GM13977 (cell line): ENCODE data around the gene RCHY1.
"Not testable (repeated sequence)": the region's sequence is repeated elsewhere in the genome, so short reads cannot be mapped to it uniquely, and the experiment has no call there.

Experiments
- DNase-seq: peaks from one replicate; pipeline ENCODE4 v3.0.0; 2012; ENCODE audit warnings: low spot score
- in situ Hi-C: fragments of 300-500 bp; cut with MboI; formaldehyde crosslinking; loops from one replicate; pipeline ENCODE4 v1.12.0; 2022; ENCODE audit warnings: low sequenced_read_pairs, low pct_unique_long_range_greater_than_20kb, mixed read lengths, inconsistent platforms; ENCODE audit not compliant: unreplicated experiment
- TF ChIP-seq, protein P1 (sequence below): IDR thresholded peaks from 2 replicates; pipeline ENCODE4 v1.5.1; 2012; ENCODE audit warnings: mild to moderate bottlenecking, control low read depth; ENCODE audit not compliant: insufficient read depth; ENCODE audit errors: extremely low read depth, missing control alignments

RCHY1 gene

GRCh38 chr4:75530556-75531322 is 16.5 kb upstream of the RCHY1 start:
- in situ Hi-C loops, result no loop called here
- TF ChIP-seq, protein P1, sequence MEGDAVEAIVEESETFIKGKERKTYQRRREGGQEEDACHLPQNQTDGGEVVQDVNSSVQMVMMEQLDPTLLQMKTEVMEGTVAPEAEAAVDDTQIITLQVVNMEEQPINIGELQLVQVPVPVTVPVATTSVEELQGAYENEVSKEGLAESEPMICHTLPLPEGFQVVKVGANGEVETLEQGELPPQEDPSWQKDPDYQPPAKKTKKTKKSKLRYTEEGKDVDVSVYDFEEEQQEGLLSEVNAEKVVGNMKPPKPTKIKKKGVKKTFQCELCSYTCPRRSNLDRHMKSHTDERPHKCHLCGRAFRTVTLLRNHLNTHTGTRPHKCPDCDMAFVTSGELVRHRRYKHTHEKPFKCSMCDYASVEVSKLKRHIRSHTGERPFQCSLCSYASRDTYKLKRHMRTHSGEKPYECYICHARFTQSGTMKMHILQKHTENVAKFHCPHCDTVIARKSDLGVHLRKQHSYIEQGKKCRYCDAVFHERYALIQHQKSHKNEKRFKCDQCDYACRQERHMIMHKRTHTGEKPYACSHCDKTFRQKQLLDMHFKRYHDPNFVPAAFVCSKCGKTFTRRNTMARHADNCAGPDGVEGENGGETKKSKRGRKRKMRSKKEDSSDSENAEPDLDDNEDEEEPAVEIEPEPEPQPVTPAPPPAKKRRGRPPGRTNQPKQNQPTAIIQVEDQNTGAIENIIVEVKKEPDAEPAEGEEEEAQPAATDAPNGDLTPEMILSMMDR, result no peak
- DNase-seq, result no peak

GRCh38 chr4:75527482-75527881 is 13.3 kb upstream of the RCHY1 start:
- no peak for DNase-seq
- in situ Hi-C loops, result no loop called here
- TF ChIP-seq, protein P1, result no peak

DNA sequence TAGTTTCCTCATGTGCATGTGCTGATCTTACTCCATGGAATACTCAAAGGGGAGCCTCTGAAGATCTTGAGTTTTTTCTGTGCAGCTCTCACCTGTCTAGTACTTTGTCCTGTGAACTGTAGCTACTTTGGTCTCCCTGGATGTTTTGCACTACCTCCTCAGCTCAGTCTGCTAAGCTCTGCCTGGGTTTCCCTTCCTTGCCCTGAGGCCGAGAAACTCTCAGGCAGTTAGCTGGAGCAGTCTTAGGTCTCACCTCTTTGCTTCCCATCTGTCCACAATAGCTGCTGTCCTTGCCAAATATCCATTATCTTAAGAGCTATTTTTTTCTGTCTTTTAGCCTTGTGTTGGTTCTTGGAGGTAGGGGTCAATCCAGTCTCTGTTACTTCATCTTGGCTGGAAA is 11.7 kb upstream of the RCHY1 start:
- in situ Hi-C loops, result no loop called here
- DNase-seq, result no peak
- TF ChIP-seq, protein P1, result no peak

- no peak for DNase-seq
- TF ChIP-seq, protein P1, result no peak
- in situ Hi-C loops, result no loop called here
These were observed 10.9 kb upstream of the RCHY1 start for GRCh38 chr4:75525086-75525485.

- in situ Hi-C loops, DNase-seq: not testable (repeated sequence)
These were observed 5.2 kb upstream of the RCHY1 start for GRCh38 chr4:75519452-75519851.

GRCh38 chr4:75516144-75516543 is 1.9 kb upstream of the RCHY1 start:
- DNase-seq, result no peak
- TF ChIP-seq, protein P1, result no peak
- in situ Hi-C loops, result no loop called here

- in situ Hi-C loops, result no loop called here
- TF ChIP-seq, protein P1, result no peak
- no peak for DNase-seq
These were observed 878 bp upstream of the RCHY1 start for GRCh38 chr4:75514949-75515612.
